Measurements from ENCODE around the gene WDR20. TPM values are rescaled to one million over a fixed set of nuclear protein-coding genes. Genes with fewer than 3 reads are reported as not detected.

Gene WDR20
- total and polyA plus RNA-seq, 2 donors (not counting 1 experiment from before 2014, with no cell fraction given), result 12.4 to 64.0 TPM

DNA sequence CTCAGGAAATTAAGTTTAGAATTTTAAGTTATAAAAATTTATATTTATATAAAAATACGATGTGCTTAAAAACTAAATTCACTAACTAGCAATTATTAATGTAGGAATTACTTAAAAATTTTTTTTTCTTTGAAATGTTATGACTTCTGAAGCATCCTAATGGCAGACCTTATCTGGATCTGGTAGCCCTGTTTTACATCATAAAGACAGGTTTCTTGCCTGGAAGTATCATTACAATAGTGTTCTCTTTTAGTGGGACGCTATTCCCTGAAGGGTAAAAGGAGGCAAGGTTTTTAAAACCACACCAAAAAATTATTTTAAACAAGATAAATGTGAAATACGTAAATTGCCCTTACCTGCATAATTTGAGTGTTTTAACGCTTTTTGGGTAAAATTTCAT is 2.1 kb downstream of the WDR20 start:
- no peak overlapping the region for H3K4me3 Mint-ChIP-seq

DNA sequence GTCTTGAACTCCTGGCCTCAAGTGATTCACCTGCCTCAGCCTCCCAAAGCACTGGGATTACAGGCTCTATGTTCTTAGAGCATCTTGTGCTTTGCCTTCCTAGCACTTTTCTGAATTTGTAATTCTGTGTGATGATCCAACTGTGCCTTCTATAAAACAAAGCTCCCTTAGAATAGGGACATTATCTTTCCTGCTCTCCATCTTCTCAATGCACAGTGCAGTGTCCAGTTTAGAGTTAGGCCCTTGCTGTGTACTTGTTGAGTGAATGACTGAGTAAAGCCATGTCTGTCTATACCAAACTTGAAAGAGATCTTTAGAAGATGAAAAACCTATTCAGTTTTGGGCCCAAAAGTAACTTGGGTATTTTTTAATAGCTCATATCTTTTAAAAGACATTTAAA is 5.2 kb downstream of the WDR20 start:
- Histone ChIP-seq H4K20me1 (ENCODE audit: control insufficient read depth, insufficient read depth, low read length, poor library complexity, severe bottlenecking) (peaks cover 70% of the 10 kb centered on the region), H3K36me3 (replicated peaks in 1 of 2; ENCODE audit: control extremely low read depth in 1 of 2, control insufficient read depth in 1 of 2, extremely low read depth in 1 of 2, insufficient read depth in 2 of 2, low read length in 1 of 2) (peaks cover 0 to 12% of the 10 kb centered on the region in 2 experiments), H3K27ac (ENCODE audit: low read length in 2 of 2) (no peak overlapping the region), H3K4me3 (ENCODE audit: control extremely low read depth in 1 of 5, extremely low read depth in 1 of 5, insufficient read depth in 1 of 5, low read depth in 2 of 5, low read length in 4 of 5) (no peak overlapping the region), H3K4me1 (ENCODE audit: control insufficient read depth in 2 of 2, insufficient read depth in 2 of 2, low read length in 2 of 2) (peaks cover 8 to 9% of the 10 kb centered on the region in 2 donors), H3K79me2 (ENCODE audit: control insufficient read depth, insufficient read depth, low read length) (peaks cover 99% of the 10 kb centered on the region), H3K27me3 (replicated peaks in 1 of 4; ENCODE audit: control extremely low read depth in 1 of 4, control insufficient read depth in 3 of 4, insufficient read depth in 4 of 4, low read length in 3 of 4) (no peaks in the 10 kb centered on the region), H3K9ac (ENCODE audit: low read length) (no peak overlapping the region), H3K4me2 (replicated peaks; ENCODE audit: low read depth, low read length, poor library complexity, severe bottlenecking) (no peak overlapping the region), H2AFZ (ENCODE audit: insufficient read depth, low read depth, low read length, poor library complexity, severe bottlenecking) (no peak overlapping the region), H3K9me3 (ENCODE audit: control extremely low read depth in 1 of 3, control insufficient read depth in 2 of 3, insufficient read depth in 1 of 3, low read length in 2 of 3) (no peaks in the 10 kb centered on the region)
- DNase-seq (no peak), ATAC-seq (ENCODE audit: low read depth) (no peak)
- Mint-ChIP-seq H3K4me3 (no peak overlapping the region), H3K27me3 (no peaks in the 10 kb centered on the region), H3K9me3 (ENCODE audit: insufficient read depth) (no peaks in the 10 kb centered on the region), H3K4me1 (peaks cover 38% of the 10 kb centered on the region), H3K27ac (no peak overlapping the region)
- POLR2A ChIA-PET, result no interaction called here
- CTCF ChIA-PET, result interaction anchor here (1.2 kb wide), 1 partner anchor 169 kb away, joined by 4 read pairs; no protein-coding TSS in a partner anchor
- no peak for TF ChIP-seq EZH2 (IDR thresholded peaks at IDR 0.05; ENCODE audit: borderline replicate concordance, insufficient read depth, low read depth, low read length, poor library complexity, severe bottlenecking)
- TF ChIP-seq, protein P1, sequence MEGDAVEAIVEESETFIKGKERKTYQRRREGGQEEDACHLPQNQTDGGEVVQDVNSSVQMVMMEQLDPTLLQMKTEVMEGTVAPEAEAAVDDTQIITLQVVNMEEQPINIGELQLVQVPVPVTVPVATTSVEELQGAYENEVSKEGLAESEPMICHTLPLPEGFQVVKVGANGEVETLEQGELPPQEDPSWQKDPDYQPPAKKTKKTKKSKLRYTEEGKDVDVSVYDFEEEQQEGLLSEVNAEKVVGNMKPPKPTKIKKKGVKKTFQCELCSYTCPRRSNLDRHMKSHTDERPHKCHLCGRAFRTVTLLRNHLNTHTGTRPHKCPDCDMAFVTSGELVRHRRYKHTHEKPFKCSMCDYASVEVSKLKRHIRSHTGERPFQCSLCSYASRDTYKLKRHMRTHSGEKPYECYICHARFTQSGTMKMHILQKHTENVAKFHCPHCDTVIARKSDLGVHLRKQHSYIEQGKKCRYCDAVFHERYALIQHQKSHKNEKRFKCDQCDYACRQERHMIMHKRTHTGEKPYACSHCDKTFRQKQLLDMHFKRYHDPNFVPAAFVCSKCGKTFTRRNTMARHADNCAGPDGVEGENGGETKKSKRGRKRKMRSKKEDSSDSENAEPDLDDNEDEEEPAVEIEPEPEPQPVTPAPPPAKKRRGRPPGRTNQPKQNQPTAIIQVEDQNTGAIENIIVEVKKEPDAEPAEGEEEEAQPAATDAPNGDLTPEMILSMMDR (IDR thresholded peaks at IDR 0.05), result no peak
- intact Hi-C loops (cut with micrococcal nuclease), result loop anchor here (5.0 kb wide), 1 partner anchor 217 kb away; the partner anchor contains the start of genes CINP and TECPR2

More for the DNA sequence above, 2.1 kb downstream of the WDR20 start:
- no peak for DNase-seq
- no peak for ATAC-seq (ENCODE audit: low read depth)
- no peak overlapping the region for H3K27ac Mint-ChIP-seq
- ChIA-PET CTCF (interaction anchor here (1.0 kb wide), 1 partner anchor 45 kb away, joined by 4 read pairs; no protein-coding TSS in a partner anchor), POLR2A (no interaction called here)
- WGBS (ENCODE audit: insufficient coverage), result no CpG with 5 or more reads among the region's 4 CpGs
- no peak overlapping the region for H3K4me3 ChIP-seq (ENCODE audit: control extremely low read depth in 1 of 5, extremely low read depth in 1 of 5, insufficient read depth in 1 of 5, low read depth in 2 of 5, low read length in 4 of 5)
- intact Hi-C loops (cut with micrococcal nuclease), result loop anchor here (5.0 kb wide), 1 partner anchor 221 kb away; the partner anchor contains the start of genes CINP and TECPR2
- H3K9me3 Mint-ChIP-seq (ENCODE audit: insufficient read depth), result no peaks in the 10 kb centered on the region
- H3K4me1 ChIP-seq (ENCODE audit: control insufficient read depth in 2 of 2, insufficient read depth in 2 of 2, low read length in 2 of 2), result peaks cover 14 to 16% of the 10 kb centered on the region in 2 donors
- H3K4me1 Mint-ChIP-seq, result peaks cover 37% of the 10 kb centered on the region
- H3K27me3 ChIP-seq (replicated peaks in 1 of 4; ENCODE audit: control extremely low read depth in 1 of 4, control insufficient read depth in 3 of 4, insufficient read depth in 4 of 4, low read length in 3 of 4), result no peaks in the 10 kb centered on the region
- H3K27me3 Mint-ChIP-seq, result no peaks in the 10 kb centered on the region
- no peak overlapping the region for H3K4me2 ChIP-seq (replicated peaks; ENCODE audit: low read depth, low read length, poor library complexity, severe bottlenecking)
- H3K27ac ChIP-seq (ENCODE audit: low read length in 2 of 2), result no peak overlapping the region
- peaks cover 0 to 8% of the 10 kb centered on the region in 2 experiments for H3K36me3 ChIP-seq (replicated peaks in 1 of 2; ENCODE audit: control extremely low read depth in 1 of 2, control insufficient read depth in 1 of 2, extremely low read depth in 1 of 2, insufficient read depth in 2 of 2, low read length in 1 of 2)
- peaks cover 0 to 2% (median 0%) of the 10 kb centered on the region in 3 donors for H3K9me3 ChIP-seq (ENCODE audit: control extremely low read depth in 1 of 3, control insufficient read depth in 2 of 3, insufficient read depth in 1 of 3, low read length in 2 of 3)
- no peak overlapping the region for H2AFZ ChIP-seq (ENCODE audit: insufficient read depth, low read depth, low read length, poor library complexity, severe bottlenecking)
- TF ChIP-seq, protein P1 (IDR thresholded peaks at IDR 0.05), result no peak
- no peak for TF ChIP-seq EZH2 (IDR thresholded peaks at IDR 0.05; ENCODE audit: borderline replicate concordance, insufficient read depth, low read depth, low read length, poor library complexity, severe bottlenecking)
- peaks cover 38% of the 10 kb centered on the region for H4K20me1 ChIP-seq (ENCODE audit: control insufficient read depth, insufficient read depth, low read length, poor library complexity, severe bottlenecking)
- H3K9ac ChIP-seq (ENCODE audit: low read length), result no peak overlapping the region
- H3K79me2 ChIP-seq (ENCODE audit: control insufficient read depth, insufficient read depth, low read length), result peaks cover 70% of the 10 kb centered on the region
